DMS153 (cell line): ENCODE results near the gene CEACAM20.
A peak's percentile ranks its signal among the peaks of the same experiment; 100 is the strongest.
"Not testable (repeated sequence)": the region's sequence is repeated elsewhere in the genome, so short reads cannot be mapped to it uniquely, and the experiment has no call there.

Experiments used
- DNase-seq: peaks from one replicate; lab custom pipeline; 2025; lab: John Stamatoyannopoulos, UW

The CEACAM20 gene

DNA sequence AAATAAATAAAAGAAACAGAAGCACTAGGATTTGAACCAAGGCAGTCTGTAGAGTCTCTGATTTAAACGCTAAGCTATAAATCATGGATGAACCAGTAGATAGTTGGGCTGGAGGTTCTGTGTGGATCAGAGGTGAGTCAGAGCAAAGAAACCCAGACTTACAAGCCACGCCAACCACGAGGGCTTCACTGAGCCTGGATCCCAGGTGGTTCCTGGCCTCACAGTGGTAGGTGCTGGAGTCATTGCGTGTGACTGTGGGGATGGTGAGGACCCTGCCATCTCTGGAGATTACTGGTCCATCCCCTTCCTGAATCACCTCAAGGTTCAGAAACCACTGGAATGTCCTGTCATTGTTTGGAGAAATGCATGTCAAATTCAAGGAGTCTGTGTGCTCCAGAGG, 19.3 kb upstream of the CEACAM20 start:
- no peak for DNase-seq

DNA sequence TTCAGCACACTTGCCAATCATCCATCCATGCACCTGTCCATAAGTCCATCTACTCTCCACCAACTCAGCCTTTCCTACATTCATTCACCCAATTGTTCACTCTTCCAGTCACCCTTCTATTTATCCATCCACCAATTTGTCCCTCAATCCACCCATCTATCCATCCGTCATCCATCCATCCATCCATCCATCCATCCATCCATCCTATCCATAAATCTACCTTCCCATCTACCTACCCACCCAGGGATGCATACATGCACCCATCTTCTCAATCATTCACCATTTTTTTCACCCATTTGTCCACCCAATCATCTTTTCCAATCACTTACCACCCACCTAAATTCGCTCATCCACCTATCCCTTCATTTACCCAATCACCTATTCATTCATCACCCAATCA, 14.6 kb upstream of the CEACAM20 start:
- no peak for DNase-seq

DNA sequence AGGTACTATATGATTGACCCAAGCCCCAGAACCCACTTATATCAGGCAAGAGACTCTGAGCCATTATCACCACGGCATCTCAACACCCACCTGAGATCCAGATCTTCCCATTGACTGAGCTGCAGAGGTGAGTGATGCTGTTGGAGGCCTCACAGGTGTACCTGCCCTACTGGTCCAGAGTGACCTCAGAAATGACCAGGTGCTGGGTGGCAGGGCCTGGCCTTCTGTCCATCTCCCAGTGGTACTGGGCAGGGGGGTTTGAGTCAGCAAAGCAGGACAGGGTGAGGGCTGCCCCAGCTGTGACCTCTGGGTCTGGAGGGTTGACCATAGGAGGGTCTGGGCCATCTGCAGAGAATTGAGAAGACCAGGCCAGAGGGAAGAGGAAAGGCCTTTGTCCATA, 13.2 kb upstream of the CEACAM20 start:
- no peak for DNase-seq

DNA sequence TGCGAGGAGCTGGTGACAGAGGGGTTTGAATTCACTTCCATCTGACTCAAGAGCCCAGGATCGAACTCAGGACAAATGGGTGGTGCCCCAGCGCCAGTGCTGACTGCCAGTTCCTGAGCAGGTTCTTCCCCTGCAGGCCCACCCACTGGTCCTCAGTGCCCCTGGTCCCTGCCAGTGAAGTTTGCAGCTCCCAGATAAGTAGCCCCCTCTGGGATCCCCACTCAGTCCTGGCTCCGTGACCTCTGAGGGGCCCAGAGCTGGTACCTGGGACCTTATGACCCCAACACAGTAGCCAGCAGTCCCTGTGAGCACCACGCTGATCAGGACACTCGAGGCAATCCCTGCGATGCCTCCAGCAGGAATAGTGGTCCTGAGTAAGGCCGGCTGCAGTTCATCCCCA, 11.3 kb upstream of the CEACAM20 start:
- DNase-seq = no peak

DNA sequence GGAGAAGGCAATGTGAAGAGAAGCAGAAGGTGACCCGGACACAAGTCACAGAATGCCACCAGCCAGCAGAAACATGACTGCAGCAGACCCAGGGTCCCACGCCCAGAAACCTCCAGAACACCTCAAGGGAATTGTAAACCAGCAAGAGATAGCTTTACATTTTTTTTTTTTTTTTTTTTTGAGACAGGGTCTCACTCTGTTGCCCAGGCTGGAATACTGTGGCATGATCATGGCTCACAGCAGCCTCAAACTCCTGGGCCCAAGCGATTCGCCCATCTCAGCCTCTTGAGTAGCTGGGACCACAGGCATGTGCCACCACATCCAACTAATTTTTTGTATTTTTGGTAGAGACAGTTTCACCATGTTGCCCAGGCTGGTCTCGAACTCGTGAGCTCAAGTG, 10.5 kb upstream of the CEACAM20 start:
- DNase-seq = no peak

DNA sequence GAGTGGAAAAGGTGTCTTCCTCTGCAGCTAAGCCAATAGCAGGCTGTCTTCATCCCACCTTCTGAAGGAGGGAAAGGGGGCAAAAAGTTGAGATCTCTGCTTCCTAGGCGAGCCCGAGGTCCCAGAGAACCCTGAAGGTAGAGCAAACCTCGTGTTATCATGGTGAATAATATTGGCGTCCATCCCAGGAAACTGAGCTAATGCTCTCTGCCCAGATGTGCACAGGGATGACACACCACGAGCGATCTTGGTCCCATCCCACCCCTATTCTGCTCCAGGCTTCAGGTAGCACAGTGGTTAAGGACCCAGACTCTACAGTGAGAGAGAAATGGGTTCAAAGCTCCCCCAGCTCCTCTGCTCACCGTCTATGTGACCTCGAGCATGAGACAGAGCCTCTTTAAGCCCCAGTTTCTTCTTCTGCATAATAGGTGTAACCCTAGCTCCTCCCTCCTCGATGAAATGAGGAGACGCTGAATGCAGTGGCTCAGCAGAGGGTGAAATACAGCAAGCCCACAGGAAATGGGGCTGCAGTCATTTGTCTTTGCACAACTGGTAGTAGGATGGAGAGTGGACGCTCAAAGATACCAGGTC, 9.9 kb upstream of the CEACAM20 start:
- DNase-seq = no peak

DNA sequence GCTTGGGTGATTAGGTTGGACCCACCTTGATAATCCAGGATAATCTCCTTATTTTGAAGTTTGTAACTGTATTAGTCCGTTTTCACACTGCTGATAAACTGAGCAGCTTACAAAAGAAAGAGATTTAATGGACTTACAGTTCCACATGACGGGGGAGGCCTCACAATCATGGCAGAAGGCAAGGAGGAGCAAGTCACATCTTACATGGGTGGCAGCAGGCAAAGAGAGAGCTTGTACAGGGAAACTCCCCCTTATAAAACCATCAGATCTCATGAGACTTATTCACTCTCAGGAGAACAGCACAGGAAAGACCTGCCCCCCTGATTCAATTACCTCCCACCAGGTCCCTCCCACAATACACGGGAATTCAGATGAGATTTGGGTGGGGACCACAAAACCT, 5.9 kb upstream of the CEACAM20 start:
- not testable (repeated sequence) for DNase-seq

DNA sequence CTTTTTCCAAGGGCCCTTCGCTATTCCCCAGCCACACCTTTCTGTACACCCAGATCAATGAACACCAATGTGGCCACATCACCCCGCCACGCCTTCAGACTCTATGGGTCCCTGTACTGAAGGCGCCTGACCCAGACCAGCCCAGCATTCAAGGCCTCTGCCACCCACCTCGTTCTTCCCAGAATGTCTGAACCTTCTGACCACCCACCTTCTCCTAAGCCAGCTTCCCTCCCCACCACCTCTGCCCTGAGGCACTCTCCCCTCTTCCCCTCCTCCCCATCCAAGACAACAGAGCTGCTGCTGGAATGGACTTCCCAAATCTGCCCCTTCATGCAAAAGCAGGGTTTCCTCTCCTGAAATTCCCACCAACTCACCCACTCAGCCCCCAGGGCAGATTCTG, 3.3 kb upstream of the CEACAM20 start:
- DNase-seq = no peak

DNA sequence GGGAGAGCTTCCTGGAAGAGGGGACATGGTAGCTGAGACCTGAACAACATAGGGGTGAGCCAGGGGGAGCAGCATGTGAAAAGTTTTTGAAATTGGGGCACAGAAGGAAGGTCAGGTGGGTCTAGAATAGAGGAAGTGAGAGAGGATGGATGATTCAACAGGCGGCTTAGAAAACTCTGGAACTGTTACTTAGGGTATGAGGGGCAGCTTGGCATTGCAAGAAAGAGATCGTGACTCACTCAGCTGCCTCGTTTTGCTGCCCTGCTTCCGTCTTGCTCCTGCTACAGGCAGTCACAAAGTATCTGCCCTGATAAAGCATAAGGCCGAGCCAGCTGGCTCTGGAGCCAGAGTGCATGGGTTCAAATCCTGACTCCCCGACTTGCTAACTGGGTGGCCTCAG, 1.3 kb upstream of the CEACAM20 start:
- no peak for DNase-seq

DNA sequence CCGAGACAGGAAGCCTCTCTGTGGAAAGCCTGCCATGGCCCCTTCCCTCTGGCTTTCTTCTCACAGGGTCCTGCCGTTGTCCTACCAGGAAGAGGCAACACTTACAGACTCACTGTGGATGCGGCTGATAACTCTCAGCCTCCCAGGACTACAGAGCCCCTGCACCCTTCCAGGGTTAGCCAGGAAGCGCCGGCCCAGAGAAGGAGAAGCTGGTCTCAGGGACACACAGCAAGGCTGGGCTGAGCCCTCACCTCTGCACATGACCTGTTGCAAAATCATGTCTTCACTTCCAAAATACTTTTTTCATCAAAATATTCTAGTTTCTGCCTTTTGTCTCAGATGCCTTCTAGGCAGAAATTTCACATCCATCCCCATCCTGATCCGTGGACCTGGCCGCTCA, 1.9 kb downstream of the CEACAM20 start:
- DNase-seq = no peak

DNA sequence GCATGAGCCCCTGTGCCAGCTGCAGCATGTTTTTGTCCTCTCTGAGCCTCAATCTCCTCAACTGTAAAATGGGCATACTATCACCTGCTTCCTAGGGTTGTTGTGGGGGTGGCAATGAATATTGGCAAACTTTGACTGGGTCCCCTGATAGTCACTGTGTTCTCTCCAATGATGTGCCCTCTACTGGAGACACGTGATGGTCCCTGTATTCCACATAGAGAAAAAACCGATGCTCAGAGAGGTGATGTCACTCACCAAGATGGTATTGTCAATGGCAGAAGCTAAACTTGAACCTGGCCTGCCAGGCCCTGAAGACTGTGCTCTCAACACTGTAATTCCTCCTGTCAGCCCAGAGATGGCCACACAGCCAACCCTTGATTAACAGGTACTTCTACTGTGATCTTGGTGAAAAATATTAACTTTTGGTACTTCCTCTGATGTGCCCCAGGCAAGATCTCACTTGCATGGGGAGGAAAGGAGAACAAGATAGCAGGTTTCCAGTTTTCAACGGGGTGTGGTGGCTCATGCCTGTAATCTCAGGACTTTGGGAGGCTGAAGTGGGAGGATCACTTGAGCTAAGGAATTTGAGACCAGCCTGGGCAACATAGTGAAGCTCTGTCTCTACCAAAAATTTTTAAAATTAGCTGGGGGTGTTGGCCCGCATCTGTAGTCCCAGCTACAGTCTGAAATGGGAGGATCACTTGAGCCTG, 3.6 kb downstream of the CEACAM20 start:
- DNase-seq = no peak

DNA sequence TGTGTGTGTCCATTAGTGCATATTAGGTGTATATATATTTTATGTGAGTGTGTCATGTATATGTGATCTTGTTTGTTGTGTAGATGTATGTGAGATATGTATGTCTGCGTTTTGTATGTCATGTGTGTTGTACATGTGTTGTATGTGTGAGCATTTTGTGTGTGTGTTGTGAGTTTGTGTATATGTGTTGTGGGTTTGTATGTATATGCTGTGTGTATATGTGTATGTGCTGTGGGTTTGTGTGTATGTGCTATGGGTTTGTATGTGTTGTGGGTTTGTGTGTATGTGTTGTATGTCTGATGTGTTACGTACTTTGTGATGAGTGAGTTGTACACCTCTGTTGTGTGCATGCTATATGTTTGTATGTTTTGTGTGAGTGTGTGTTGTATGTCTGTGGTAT, 8.1 kb downstream of the CEACAM20 start:
- no peak for DNase-seq

DNA sequence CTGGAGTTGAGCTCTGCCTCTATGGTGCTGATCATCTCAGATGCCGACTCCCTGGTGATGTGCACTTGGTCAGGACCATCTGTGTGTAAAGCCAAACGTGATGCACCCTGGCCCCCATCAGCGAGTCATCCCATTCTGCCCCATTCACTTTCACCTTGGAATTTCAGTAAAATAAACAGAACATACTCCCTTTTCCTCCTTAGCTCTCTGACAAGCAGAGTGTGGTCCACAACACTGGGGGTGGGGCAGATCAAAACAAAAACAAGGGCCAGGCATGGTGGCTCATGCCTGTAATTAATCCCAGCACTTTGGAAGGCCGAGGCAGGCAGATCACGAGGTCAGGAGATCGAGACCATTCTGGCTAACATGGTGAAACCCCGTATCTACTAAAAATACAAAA, 12.3 kb downstream of the CEACAM20 start:
- no peak for DNase-seq

DNA sequence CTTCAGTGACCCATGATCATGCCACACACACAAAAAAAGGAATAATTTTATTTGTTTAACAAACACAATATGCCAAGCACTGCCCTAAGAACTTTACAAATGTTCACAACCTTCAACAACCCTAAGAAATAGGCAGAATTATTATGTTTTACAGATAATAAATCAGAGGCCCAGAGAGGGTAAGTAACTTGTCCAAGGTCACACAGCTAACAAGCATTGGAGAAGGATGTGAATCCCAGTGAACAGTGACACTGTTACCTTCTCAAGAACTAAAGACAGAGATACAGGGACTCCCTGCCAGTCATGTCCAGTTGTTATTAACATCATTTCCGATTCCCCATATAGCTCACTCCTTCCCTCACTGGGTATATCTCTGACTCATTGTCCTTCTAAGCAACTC, 13.6 kb downstream of the CEACAM20 start:
- no peak for DNase-seq

DNA sequence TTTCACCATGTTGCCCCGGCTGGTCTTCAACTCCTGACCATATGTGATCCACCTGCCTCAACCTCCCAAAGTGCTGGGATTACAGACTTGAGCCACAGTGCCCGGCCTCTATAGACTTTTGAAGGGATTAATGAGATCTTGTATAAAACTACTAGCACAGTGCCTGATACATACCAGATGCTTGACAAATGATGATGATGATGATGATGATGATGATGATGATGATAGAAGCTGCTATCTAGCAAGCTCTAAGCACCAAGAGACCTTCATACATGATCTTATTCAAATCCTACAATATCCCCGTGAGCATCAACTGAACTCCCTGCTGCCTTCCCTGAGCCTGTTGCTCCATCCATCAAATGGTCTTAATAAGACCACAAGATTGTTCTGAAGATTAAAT, 14.4 kb downstream of the CEACAM20 start:
- DNase-seq = no peak

DNA sequence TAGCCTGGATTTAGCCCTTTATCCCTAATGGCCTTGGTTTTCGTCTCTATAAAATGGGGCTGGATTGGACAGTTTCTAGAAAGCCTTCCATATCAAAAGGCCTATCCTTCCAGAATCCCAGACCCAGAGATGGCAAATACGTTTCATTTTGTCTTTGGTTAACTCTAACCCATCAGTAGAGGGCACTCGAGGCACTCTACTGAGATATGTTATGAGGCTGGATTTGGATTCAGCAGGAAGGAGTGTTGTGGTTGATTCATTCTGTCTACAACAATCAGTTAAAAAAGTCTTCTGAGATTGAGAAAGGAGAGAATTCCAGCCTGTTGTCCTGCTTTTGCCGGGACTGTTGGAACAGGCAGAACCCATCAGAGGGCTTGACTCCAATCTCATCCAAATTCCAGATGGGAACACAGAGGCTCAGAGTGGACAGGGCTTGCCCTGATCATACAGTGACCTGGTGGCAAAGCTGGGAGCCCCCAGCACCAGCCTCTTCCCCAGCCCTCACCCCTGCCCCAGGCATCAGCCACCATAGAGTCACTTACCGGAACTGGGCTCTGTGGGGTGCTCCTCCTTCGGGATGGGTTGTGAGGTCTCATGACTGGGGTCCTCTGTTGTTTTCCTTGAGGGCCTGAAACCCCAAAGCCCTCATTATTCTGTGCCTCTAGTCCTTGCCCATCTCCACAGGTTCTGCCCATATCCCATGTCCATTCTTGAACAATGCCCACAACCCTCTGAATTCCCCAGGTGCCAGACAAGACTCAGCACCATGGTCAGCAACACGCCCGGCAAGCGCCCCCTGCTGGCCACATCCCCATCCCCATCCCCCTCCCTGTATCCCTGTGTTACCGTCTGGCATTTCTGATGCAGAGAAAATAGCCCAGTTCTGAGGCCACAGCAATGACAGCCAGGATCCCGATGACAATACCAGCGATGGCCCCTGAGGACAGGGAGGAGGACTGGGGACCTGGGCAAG, 16.9 kb downstream of the CEACAM20 start:
- no peak for DNase-seq

DNA sequence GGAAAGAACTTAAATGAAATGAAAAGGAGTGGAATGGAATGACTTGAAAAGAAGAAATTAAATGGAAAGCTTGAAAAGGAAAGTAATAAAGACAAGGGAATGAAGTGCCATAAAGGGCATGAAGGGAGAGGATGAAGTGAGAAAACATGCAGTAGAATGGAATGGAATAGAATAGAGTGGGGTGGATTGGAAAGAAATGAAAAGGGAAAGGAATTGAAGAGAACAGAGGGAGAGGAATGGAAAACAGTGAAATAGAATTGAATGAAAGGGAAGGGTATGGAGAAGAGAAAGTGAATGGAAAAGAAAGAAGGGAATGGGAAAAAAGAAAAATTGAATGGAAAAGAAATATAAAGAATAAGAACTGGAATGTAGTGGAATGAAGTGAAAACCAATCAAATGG, 20.0 kb downstream of the CEACAM20 start:
- DNase-seq = no peak

DNA sequence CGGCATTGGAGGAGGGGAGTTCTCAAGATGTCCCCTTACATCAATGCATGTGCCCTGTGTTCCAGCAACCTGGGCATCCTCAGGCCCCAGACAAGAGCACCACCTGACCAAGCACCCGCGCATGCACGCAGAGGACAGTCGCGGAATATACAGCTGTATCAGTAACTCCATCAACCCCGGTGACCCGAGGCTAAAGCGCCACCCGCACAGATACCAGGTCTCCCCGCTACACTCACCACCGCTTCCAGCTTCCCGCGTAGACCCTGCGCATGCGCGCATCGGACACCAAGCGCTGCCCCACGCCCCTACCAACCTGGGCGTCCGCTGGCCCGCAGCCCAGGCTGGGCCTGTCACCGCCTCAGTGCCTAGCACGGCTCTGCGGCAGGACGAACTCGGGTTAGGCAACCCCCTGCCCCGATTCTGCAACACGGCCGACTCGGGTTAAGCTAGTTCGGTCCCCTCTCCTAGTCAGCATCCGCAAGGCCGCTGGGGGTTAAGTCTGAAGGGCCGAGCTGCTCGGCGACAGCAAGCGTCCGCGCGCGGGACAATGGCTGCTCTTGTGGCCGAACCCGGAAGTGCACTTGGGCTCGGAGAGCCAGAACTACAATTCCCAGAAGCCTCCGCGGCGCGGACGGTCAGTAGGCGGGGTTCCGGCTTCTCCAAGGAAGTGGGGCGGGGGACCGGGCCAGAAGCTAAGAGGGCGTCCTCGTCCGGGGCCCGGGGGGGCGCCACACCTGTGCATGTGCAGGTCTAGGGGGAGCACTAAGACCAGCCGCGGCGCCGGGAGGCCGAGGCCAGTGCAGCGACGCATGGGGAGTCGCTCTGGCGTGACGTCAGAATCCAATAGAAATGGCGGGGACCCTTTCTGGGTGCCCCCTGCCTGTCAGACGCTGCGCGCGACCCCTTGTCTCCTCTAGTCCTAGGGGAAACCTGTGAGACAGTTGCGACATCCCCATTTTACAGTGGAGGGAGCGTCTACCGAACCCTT, 29.2 kb downstream of the CEACAM20 start, which contains the start of gene ZNF180:
Gene ZNF180, minus strand, starts transcription at position 561 of the 988 bp plus-strand sequence. CDS start 3,188 bp downstream, outside the sequence.
- DNase-seq = peak; percentile 93

DNA sequence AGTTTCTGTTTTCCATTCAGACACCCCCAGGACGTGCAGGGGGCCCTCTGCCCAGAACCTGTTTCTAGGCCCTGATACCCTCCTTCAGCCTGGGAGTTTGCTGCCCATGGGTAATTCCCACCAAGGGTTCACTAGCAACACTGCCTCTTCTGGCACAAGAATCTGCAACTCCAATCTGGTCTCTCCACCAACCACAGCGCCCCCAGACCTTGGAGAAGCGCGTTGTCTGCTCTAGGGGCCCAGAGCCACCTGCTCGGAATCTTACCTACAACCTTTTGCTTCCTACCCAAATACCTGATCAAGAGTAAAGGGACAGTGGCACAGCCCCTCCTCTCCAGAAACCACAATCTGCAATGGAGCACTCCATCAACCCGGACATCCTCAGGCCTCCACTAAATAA, 29.9 kb downstream of the CEACAM20 start:
- DNase-seq = no peak

DNA sequence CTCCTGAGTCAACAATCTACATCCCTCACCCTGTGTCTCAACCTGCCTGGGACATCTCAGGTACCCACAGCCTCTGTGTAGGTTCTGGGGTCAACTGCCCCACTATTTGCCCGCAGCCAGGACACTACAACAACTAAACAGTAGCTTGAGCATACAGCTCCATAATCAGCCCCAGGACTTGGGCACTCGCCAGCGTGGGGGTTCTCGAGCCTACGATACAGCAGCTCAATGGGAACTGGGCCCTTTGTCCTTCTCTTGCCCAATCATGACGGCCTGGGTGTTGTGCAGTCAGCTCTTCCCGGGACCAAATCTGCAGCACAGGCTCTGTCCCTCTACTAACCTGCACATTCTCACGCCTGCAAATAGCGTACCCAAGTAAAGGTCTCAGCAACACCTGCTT, 30.5 kb downstream of the CEACAM20 start:
- DNase-seq = no peak

DNA sequence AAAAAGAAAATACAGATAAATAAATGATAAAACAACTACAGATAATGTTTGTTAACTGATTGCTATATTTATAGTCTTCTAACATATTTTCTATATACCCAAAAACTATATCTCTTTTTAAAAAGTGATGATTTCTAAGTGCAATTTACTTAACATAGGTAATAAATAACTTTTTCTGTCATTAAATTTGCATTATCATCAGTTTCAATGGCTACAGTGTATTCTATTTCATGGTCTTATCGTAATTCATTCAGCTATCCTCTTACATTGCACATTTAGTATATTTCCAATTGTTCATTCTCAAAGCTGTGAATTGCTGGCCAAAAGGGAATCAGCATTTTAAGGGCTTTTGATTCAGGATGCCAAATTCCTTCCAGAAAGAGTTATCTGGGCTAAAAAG, 32.8 kb downstream of the CEACAM20 start:
- no peak for DNase-seq
